GF-D8 (cell line): ENCODE measurements around the gene FNIP2.
"Not testable (repeated sequence)": the region's sequence is repeated elsewhere in the genome, so short reads cannot be mapped to it uniquely, and the experiment has no call there.

Experiments
- DNase-seq: peaks from one replicate; lab custom pipeline; 2025; lab: John Stamatoyannopoulos, UW

FNIP2 gene

GRCh38 chr4:158793021-158793420 is 24.2 kb downstream of the FNIP2 start:
- no peak for DNase-seq

GRCh38 chr4:158793430-158793829 is 24.6 kb downstream of the FNIP2 start:
- not testable (repeated sequence) for DNase-seq

- DNase-seq: no peak
Measured at GRCh38 chr4:158796370-158797140, 27.7 kb downstream of the FNIP2 start.

- no peak for DNase-seq
Measured at GRCh38 chr4:158798062-158798461, 29.2 kb downstream of the FNIP2 start.

- no peak for DNase-seq
Measured at GRCh38 chr4:158799013-158799770, 30.4 kb downstream of the FNIP2 start.

- no peak for DNase-seq
Measured at GRCh38 chr4:158799856-158800255, 31.0 kb downstream of the FNIP2 start.

- no peak for DNase-seq
Measured at GRCh38 chr4:158801066-158801465, 32.2 kb downstream of the FNIP2 start.

GRCh38 chr4:158801677-158802076 is 32.9 kb downstream of the FNIP2 start:
- DNase-seq: no peak

GRCh38 chr4:158802914-158803313 is 34.1 kb downstream of the FNIP2 start:
- DNase-seq: no peak

GRCh38 chr4:158805635-158806471 is 37.0 kb downstream of the FNIP2 start:
- DNase-seq: peak; percentile 65

- no peak for DNase-seq
Measured at GRCh38 chr4:158807691-158808090, 38.9 kb downstream of the FNIP2 start.

- DNase-seq: no peak
Measured at GRCh38 chr4:158808399-158808798, 39.6 kb downstream of the FNIP2 start.

GRCh38 chr4:158809208-158809607 is 40.4 kb downstream of the FNIP2 start:
- not testable (repeated sequence) for DNase-seq

GRCh38 chr4:158809611-158810486 is 41.0 kb downstream of the FNIP2 start:
- peak; percentile 85 for DNase-seq

GRCh38 chr4:158810487-158811215 is 41.8 kb downstream of the FNIP2 start:
- DNase-seq: no peak

- no peak for DNase-seq
Measured at GRCh38 chr4:158811216-158811540, 42.4 kb downstream of the FNIP2 start.

GRCh38 chr4:158811704-158812103 is 42.9 kb downstream of the FNIP2 start:
- peak; percentile 71 for DNase-seq

GRCh38 chr4:158812133-158812532 is 43.3 kb downstream of the FNIP2 start:
- no peak for DNase-seq

GRCh38 chr4:158812543-158812942 is 43.7 kb downstream of the FNIP2 start:
- DNase-seq: no peak

GRCh38 chr4:158813113-158813512 is 44.3 kb downstream of the FNIP2 start:
- DNase-seq: no peak

- no peak for DNase-seq
Measured at GRCh38 chr4:158814207-158814606, 45.4 kb downstream of the FNIP2 start.
